Colonic mucosa (tissue), 4 donors: Measurements from ENCODE around the gene LTB4R2. TPM values are rescaled to one million over a fixed set of nuclear protein-coding genes. Genes with fewer than 3 reads are reported as not detected.

ENCODE experiments used
- DNase-seq: peaks from one replicate; pipeline ENCODE4 v3.0.0-alpha.2; 2020
- H3K27ac ChIP-seq: fragments of 200-600 bp; one replicate; pipeline ENCODE4 v1.8.0; 2021
- H3K27me3 ChIP-seq: fragments of 200-600 bp; one replicate; pipeline ENCODE4 v1.8.0; 2021
- H3K36me3 ChIP-seq: fragments of 200-600 bp; one replicate; pipeline ENCODE4 v1.8.0; 2021
- H3K4me1 ChIP-seq: fragments of 200-600 bp; one replicate; pipeline ENCODE4 v1.8.0; 2021; ENCODE audit warnings: mild to moderate bottlenecking
- H3K4me3 ChIP-seq: fragments of 200-600 bp; one replicate; pipeline ENCODE4 v1.8.0; 2021
- H3K9ac ChIP-seq, 2 donors: one replicate each; pipeline ENCODE4 v1.7.0; 2013; ENCODE audit warnings: control low read depth in 2 of 2, low read depth in 2 of 2, low read length in 2 of 2
- H3K9me3 ChIP-seq: fragments of 200-600 bp; one replicate; pipeline ENCODE4 v1.8.0; 2021
- CTCF ChIP-seq: fragments of 200-600 bp; IDR thresholded peaks from one replicate; pipeline ENCODE4 v1.8.0; 2022; ENCODE audit warnings: antibody characterized with exemption, mild to moderate bottlenecking
- intact Hi-C: fragments of 100-400 bp; cut with DNase I; formaldehyde crosslinking; loops from one replicate; pipeline ENCODE4 v1.14.1; 2022
- total RNA-seq, 2 donors: library from RNA; stranded (reverse); fragmentation: NEBNext Ultra II Directional in 1 of 2; extraction: Animal tissue kit (Norgen Biotek cat#: 25700) in 1 of 2; gene quantifications; one replicate each; pipeline ENCODE4 v1.2.1, GENCODE V29; 2021
- donor health status: healthy.
- donor health status: DM: no; HTN: no; CAD: no.
- donor health status: DM: no; HTN: no; CAD: no.

Gene LTB4R2
- total RNA-seq, 2 donors from 2014 or later: 2.7 to 7.8 TPM

- H3K27ac ChIP-seq: no peak overlapping the region
- intact Hi-C loops: no loop called here
- no peak for TF ChIP-seq CTCF
Observed at GRCh38 chr14:24268225-24268624, 41.7 kb upstream of the LTB4R2 start.

GRCh38 chr14:24269368-24269767 lies 40.6 kb upstream of the LTB4R2 start:
- TF ChIP-seq CTCF: no peak
- no peak overlapping the region for H3K27ac ChIP-seq
- no peaks in the 10 kb centered on the region for H3K9me3 ChIP-seq
- peaks cover 7% of the 10 kb centered on the region for H3K36me3 ChIP-seq
- DNase-seq: no peak
- H3K27me3 ChIP-seq: no peaks in the 10 kb centered on the region
- intact Hi-C loops: no loop called here
- H3K4me3 ChIP-seq: no peak overlapping the region
- no peak overlapping the region for H3K9ac ChIP-seq
- H3K4me1 ChIP-seq: no peaks in the 10 kb centered on the region

More at GRCh38 chr14:24268225-24268624, 41.7 kb upstream of the LTB4R2 start:
- Histone ChIP-seq H3K4me3 (no peak overlapping the region), H3K4me1 (no peaks in the 10 kb centered on the region), H3K27me3 (no peaks in the 10 kb centered on the region), H3K9ac (no peak overlapping the region), H3K9me3 (no peaks in the 10 kb centered on the region), H3K36me3 (peaks cover 7% of the 10 kb centered on the region)
- no peak for DNase-seq

- no peak for DNase-seq
- intact Hi-C loops: loop anchor here (2.0 kb wide), 1 partner anchor 27 kb away; the partner anchor contains the start of gene TINF2
Observed at GRCh38 chr14:24269910-24270536, 39.9 kb upstream of the LTB4R2 start.

GRCh38 chr14:24270537-24271133 lies 39.3 kb upstream of the LTB4R2 start:
- peak overlapping the region; percentile 95 for H3K27ac ChIP-seq
- peak overlapping the region; percentile 94 to 98 for H3K9ac ChIP-seq
- no peaks in the 10 kb centered on the region for H3K27me3 ChIP-seq
- TF ChIP-seq CTCF: no peak
- no peaks in the 10 kb centered on the region for H3K4me1 ChIP-seq
- peaks cover 7% of the 10 kb centered on the region for H3K36me3 ChIP-seq
- no peak for DNase-seq
- no peaks in the 10 kb centered on the region for H3K9me3 ChIP-seq
- intact Hi-C loops: loop anchor here (2.0 kb wide), 1 partner anchor 28 kb away; the partner anchor contains the start of gene TINF2
- H3K4me3 ChIP-seq: peak overlapping the region; percentile 75

More at GRCh38 chr14:24269910-24270536, 39.9 kb upstream of the LTB4R2 start:
- H3K4me1 ChIP-seq: no peaks in the 10 kb centered on the region
- H3K9ac ChIP-seq: no peak overlapping the region
- TF ChIP-seq CTCF: no peak
- H3K9me3 ChIP-seq: no peaks in the 10 kb centered on the region
- H3K27me3 ChIP-seq: no peaks in the 10 kb centered on the region
- H3K27ac ChIP-seq: no peak overlapping the region
- no peak overlapping the region for H3K4me3 ChIP-seq
- H3K36me3 ChIP-seq: peaks cover 7% of the 10 kb centered on the region

- no peaks in the 10 kb centered on the region for H3K9me3 ChIP-seq
- intact Hi-C loops: loop anchor here (2.0 kb wide), 1 partner anchor 28 kb away; the partner anchor contains the start of gene TINF2
Observed at GRCh38 chr14:24271134-24271833, 38.7 kb upstream of the LTB4R2 start, which contains the start of gene RABGGTA. TSS of gene RABGGTA (minus strand) at chr14:24271597. CDS start at chr14:24271115, 482 bp downstream.

More at GRCh38 chr14:24271134-24271833, 38.7 kb upstream of the LTB4R2 start, which contains the start of gene RABGGTA:
- Histone ChIP-seq H3K27ac (peak within 1 kb of the TSS; percentile 95), H3K9ac (peak within 1 kb of the TSS; percentile 94 to 98), H3K36me3 (peaks cover 7% of the 10 kb centered on the region), H3K27me3 (no peaks in the 10 kb centered on the region), H3K4me3 (peak within 1 kb of the TSS; percentile 75), H3K4me1 (no peaks in the 10 kb centered on the region)
- peak; percentile 69 for TF ChIP-seq CTCF
- peak; percentile 88 for DNase-seq
